SK-N-SH (cell line): Measurements from ENCODE around the gene OR6C2. TPM values are rescaled to one million over a fixed set of nuclear protein-coding genes. Genes with fewer than 3 reads are reported as not detected.
"Not testable (repeated sequence)": the region's sequence is repeated elsewhere in the genome, so short reads cannot be mapped to it uniquely, and the experiment has no call there.

Source experiments
- CTCF ChIA-PET: fragments of 300-600, 350-600 bp; formaldehyde crosslinking; extraction: SDS; loops from one replicate; lab custom pipeline; 2021; lab: Yijun Ruan, JAX
- POLR2A ChIA-PET: fragments of 350-600 bp; sonication (Branson Sonifier 250); formaldehyde crosslinking; extraction: SDS; loops from one replicate; lab custom pipeline; 2020; ENCODE audit warnings: antibody characterized with exemption, inconsistent platforms; lab: Yijun Ruan, JAX
- DNase-seq: peaks from one replicate; pipeline ENCODE4 v3.0.0; 2012
- H2AFZ ChIP-seq: fragments of 200-600 bp; sonication (generic); 2 replicates; pipeline ENCODE4 v1.8.1; 2016; ENCODE audit warnings: antibody characterized with exemption, mild to moderate bottlenecking, low read depth
- H3F3A ChIP-seq: fragments of 200-600 bp; sonication (generic); replicated peaks from 2 replicates; pipeline ENCODE3; 2016; ENCODE audit warnings: antibody characterized with exemption, mild to moderate bottlenecking; ENCODE audit not compliant: insufficient read depth
- H3K27ac ChIP-seq, 2 experiments: fragments of 200-500 bp in 1 of 2; fragments of 200-600 bp in 1 of 2; sonication (Bioruptor generic) in 1 of 2; sonication (generic), shearing (Covaris generic) in 1 of 2; 2 replicates each; pipeline versions ENCODE4 v1.5.1 to v1.6.1; 2014 to 2016; ENCODE audit warnings: low read depth in 2 of 2, inconsistent platforms in 1 of 2, low read length in 1 of 2, mild to moderate bottlenecking in 1 of 2, mixed read lengths in 1 of 2
- H3K27me3 ChIP-seq: fragments of 200-600 bp; sonication (generic), shearing (Covaris generic); 2 replicates; pipeline ENCODE4 v1.6.1; 2016; ENCODE audit warnings: mixed run types; ENCODE audit not compliant: insufficient read depth
- H3K36me3 ChIP-seq, 2 experiments: fragments of 200-500 bp in 1 of 2; fragments of 200-600 bp in 1 of 2; sonication (Bioruptor generic) in 1 of 2; sonication (generic) in 1 of 2; replicated peaks in 1 of 2; 2 replicates each; pipeline versions ENCODE3 to v1.5.1; 2014 to 2016; ENCODE audit warnings: low read length in 1 of 2, mild to moderate bottlenecking in 1 of 2; ENCODE audit not compliant: insufficient read depth in 2 of 2, control insufficient read depth in 1 of 2
- H3K4me1 ChIP-seq, 2 experiments: fragments of 200-500 bp in 1 of 2; fragments of 200-600 bp in 1 of 2; sonication (Bioruptor generic) in 1 of 2; sonication (generic), shearing (Covaris generic) in 1 of 2; 2 replicates each; pipeline versions ENCODE4 v1.5.1 to v1.6.1; 2014 to 2016; ENCODE audit warnings: low read depth in 1 of 2, low read length in 1 of 2, mixed run types in 1 of 2; ENCODE audit not compliant: insufficient read depth in 2 of 2, control insufficient read depth in 1 of 2
- H3K4me2 ChIP-seq: fragments of 200-600 bp; sonication (generic), shearing (Covaris generic); 2 replicates; pipeline ENCODE4 v1.6.1; 2017; ENCODE audit warnings: mixed run types
- H3K4me3 ChIP-seq, 2 experiments: fragments of 200-500 bp in 1 of 2; fragments of 200-600 bp in 1 of 2; sonication (Bioruptor generic) in 1 of 2; sonication (generic), shearing (Covaris generic) in 1 of 2; 2 replicates each; pipeline versions ENCODE4 v1.5.1 to v1.8.1; 2014 to 2016; ENCODE audit warnings: low read depth in 2 of 2, inconsistent platforms in 1 of 2, low read length in 1 of 2, mild to moderate bottlenecking in 1 of 2, mixed read lengths in 1 of 2, moderate library complexity in 1 of 2
- H3K79me2 ChIP-seq: fragments of 200-600 bp; sonication (generic); 2 replicates; pipeline ENCODE4 v1.8.1; 2017; ENCODE audit warnings: mild to moderate bottlenecking; ENCODE audit not compliant: insufficient read depth
- H3K9ac ChIP-seq: fragments of 200-600 bp; sonication (generic); 2 replicates; pipeline ENCODE4 v1.6.1; 2017; ENCODE audit warnings: mixed run types
- H3K9me2 ChIP-seq: fragments of 200-600 bp; sonication (generic); 2 replicates; pipeline ENCODE4 v1.6.1; 2017; ENCODE audit warnings: mixed run types
- H3K9me3 ChIP-seq: fragments of 200-600 bp; sonication (generic); 2 replicates; pipeline ENCODE4 v1.6.1; 2017; ENCODE audit warnings: mixed run types, mild to moderate bottlenecking, moderate library complexity
- H4K20me1 ChIP-seq: fragments of 200-600 bp; sonication (generic); 2 replicates; pipeline ENCODE4 v1.6.1; 2017; ENCODE audit warnings: mild to moderate bottlenecking, mixed run types; ENCODE audit not compliant: insufficient read depth
- CHD2 ChIP-seq: fragments of 150-350 bp; IDR thresholded peaks from 2 replicates; pipeline ENCODE4 v1.6.1; 2018; ENCODE audit warnings: low read length; ENCODE audit not compliant: partially characterized antibody
- MEF2A ChIP-seq: IDR thresholded peaks from 2 replicates; pipeline ENCODE4 v1.4.0; 2012; ENCODE audit warnings: low read depth, borderline replicate concordance
- MXI1 ChIP-seq: IDR thresholded peaks from 2 replicates; pipeline ENCODE4 v1.6.1; 2012; ENCODE audit warnings: mild to moderate bottlenecking, low read depth, low read length, improper control_type of control experiment
- NRF1 ChIP-seq: IDR thresholded peaks from 2 replicates; pipeline ENCODE4 v1.6.1; 2012; ENCODE audit warnings: low read depth, mild to moderate bottlenecking, low read length
- RCOR1 ChIP-seq: fragments of 150-350 bp; IDR thresholded peaks from 2 replicates; pipeline ENCODE4 v1.6.1; 2017; ENCODE audit warnings: antibody characterized with exemption, low read length
- SIN3A ChIP-seq: IDR thresholded peaks from 2 replicates; pipeline ENCODE4 v1.6.1; 2012; ENCODE audit warnings: low read depth, mild to moderate bottlenecking, low read length, moderate library complexity, borderline replicate concordance
- SMC3 ChIP-seq: IDR thresholded peaks from 2 replicates; pipeline ENCODE4 v1.6.1; 2012; ENCODE audit warnings: low read depth, low read length, improper control_type of control experiment
- TCF12 ChIP-seq: IDR thresholded peaks from 2 replicates; pipeline ENCODE4 v1.4.0; 2012
- TEAD4 ChIP-seq: IDR thresholded peaks from 2 replicates; pipeline ENCODE4 v1.4.0; 2012; ENCODE audit warnings: mild to moderate bottlenecking, borderline replicate concordance; ENCODE audit not compliant: insufficient read depth
- WGBS: methylation state at CpG from one replicate; pipeline ENCODE4 v1.1.6; 2017; ENCODE audit warnings: low lambda C conversion rate; 5-methylcytosine and 5-hydroxymethylcytosine counted together
- polyA plus RNA-seq, 3 experiments: library from polyadenylated mRNA; depleted of rRNA; stranded (reverse); fragments of >200 nt; gene quantifications; 2 replicates each; pipeline ENCODE4 v1.2.3, GENCODE V29; 2012
- TF ChIP-seq, protein P1 (sequence below): IDR thresholded peaks from 2 replicates; pipeline ENCODE4; 2012
- TF ChIP-seq, protein P2 (sequence below): fragments of 150-350 bp; IDR thresholded peaks from 2 replicates; pipeline ENCODE4 v1.6.1; 2017; ENCODE audit warnings: antibody characterized with exemption, low read length, low read depth, borderline replicate concordance
- TF ChIP-seq, protein P3 (sequence below): IDR thresholded peaks from 2 replicates; pipeline ENCODE4 v1.4.0; 2012; ENCODE audit warnings: low read depth, borderline replicate concordance

The OR6C2 gene
- polyA plus RNA-seq, 1 of the 3 experiments (the other 2 are of a cell fraction) = not detected

DNA sequence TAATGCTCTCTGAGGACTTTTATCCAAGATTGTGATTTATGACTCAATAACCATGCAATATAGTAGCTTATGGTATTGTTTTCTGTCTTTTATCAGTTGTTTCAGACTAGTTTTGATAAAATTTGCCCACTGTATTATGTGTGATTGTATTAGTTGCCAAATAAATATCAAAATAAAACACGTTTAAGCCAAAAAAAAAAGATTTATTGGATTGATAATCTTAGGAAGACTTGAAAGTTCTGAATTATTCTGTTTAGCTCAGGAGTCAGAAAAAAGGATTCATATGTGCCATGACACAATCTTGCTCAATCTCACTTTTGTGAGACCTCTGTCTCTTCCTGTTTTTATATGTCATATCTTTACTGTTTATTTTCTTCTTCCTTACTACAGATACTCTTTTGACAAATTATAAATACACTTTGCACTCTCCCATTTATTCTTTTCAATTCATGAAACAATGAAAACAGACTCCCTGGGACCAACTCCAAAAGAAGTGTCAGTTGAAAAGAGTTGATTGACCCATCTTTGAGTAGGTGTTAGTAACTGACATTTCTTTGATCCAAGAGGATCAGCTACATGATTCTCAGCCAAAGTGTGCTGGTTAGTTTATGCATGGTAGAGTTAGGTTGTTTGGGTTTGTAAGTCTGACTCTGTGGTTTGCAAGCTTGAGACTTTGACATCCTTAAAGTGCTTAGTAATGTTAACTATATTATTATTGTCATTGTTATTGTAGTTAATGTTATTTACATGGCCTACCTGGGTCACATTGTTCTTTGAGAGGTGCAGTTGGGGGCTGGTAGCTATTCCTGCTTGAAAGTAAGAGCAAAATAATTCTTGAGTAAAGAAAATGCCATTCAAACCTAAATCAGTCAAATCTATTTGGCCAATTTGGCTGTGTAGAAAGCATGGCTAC, 15.3 kb upstream of the OR6C2 start:
- TF ChIP-seq TCF12 (no peak), CHD2 (no peak), NRF1 (no peak), MEF2A (no peak), TEAD4 (no peak), SMC3 (no peak)
- TF ChIP-seq, protein P1, sequence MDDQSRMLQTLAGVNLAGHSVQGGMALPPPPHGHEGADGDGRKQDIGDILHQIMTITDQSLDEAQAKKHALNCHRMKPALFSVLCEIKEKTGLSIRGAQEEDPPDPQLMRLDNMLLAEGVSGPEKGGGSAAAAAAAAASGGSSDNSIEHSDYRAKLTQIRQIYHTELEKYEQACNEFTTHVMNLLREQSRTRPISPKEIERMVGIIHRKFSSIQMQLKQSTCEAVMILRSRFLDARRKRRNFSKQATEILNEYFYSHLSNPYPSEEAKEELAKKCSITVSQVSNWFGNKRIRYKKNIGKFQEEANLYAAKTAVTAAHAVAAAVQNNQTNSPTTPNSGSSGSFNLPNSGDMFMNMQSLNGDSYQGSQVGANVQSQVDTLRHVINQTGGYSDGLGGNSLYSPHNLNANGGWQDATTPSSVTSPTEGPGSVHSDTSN = no peak
- no peak overlapping the region for H3K27ac ChIP-seq
- H3K36me3 ChIP-seq = no peaks in the 10 kb centered on the region
- H2AFZ ChIP-seq = no peak overlapping the region
- H3K9me3 ChIP-seq = no peaks in the 10 kb centered on the region
- no peaks in the 10 kb centered on the region for H3K27me3 ChIP-seq
- no peak overlapping the region for H3K4me3 ChIP-seq
- H3K9ac ChIP-seq = no peak overlapping the region
- no peaks in the 10 kb centered on the region for H3K9me2 ChIP-seq
- ChIA-PET POLR2A (no interaction called here), CTCF (no interaction called here)
- no peaks in the 10 kb centered on the region for H3F3A ChIP-seq
- no peak overlapping the region for H3K4me2 ChIP-seq
- no peak for DNase-seq
- no peaks in the 10 kb centered on the region for H3K4me1 ChIP-seq
- WGBS = 0% methylated on average over 1 of the region's 1 CpG
- no peaks in the 10 kb centered on the region for H3K79me2 ChIP-seq
- H4K20me1 ChIP-seq = no peaks in the 10 kb centered on the region

DNA sequence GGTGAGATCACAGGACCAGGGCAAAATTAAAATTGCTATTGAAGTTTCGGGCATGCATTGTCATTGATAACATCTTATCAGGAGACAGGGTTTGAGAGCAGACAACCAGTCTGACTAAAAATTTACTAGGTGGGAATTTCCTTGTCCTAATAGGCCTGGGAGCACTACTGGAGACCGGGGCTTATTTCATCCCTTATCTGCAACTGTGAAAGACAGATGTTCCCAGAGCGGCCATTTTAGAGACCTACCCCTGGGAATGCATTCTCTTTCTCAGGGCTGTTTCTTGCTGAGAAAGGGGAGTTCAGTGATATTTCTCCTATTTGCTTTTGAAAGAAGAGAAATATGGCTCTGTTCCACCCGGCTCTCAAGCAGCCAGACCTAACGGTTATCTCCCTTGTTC, 2.6 kb upstream of the OR6C2 start:
- H3K4me1 ChIP-seq, DNase-seq, CTCF ChIA-PET, H3K9ac ChIP-seq, H3K27ac ChIP-seq, H3K9me3 ChIP-seq, H3K79me2 ChIP-seq, POLR2A ChIA-PET, H3K36me3 ChIP-seq, H4K20me1 ChIP-seq, H3K4me2 ChIP-seq, H3K4me3 ChIP-seq, H2AFZ ChIP-seq, H3K9me2 ChIP-seq, H3F3A ChIP-seq, H3K27me3 ChIP-seq: not testable (repeated sequence)
- WGBS = 4% methylated on average over 5 of the region's 5 CpGs

DNA sequence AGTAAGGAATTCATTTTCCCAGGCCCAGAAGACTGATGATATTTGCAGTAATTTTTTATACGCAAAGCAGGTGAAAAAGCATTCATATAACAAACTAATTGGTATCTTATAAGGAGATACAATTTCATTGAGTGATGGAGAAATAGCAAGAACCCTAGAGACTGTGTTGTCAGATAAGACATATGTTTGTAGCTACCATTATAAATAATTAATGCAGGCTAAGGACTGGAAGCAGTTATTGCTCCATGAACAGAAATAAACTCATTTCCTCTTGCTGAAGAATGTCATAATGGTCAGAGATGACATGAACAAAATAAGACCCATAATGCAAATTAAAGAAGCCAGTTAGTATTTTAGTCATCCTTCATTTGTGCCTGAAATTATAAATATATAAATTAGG, 1.5 kb downstream of the OR6C2 start:
- no peaks in the 10 kb centered on the region for H3K36me3 ChIP-seq
- H2AFZ ChIP-seq = no peak overlapping the region
- H3K9me3 ChIP-seq = no peaks in the 10 kb centered on the region
- H3K9me2 ChIP-seq = no peaks in the 10 kb centered on the region
- H3F3A ChIP-seq = no peaks in the 10 kb centered on the region
- no peak overlapping the region for H3K9ac ChIP-seq
- no peaks in the 10 kb centered on the region for H4K20me1 ChIP-seq
- H3K4me1 ChIP-seq = no peaks in the 10 kb centered on the region
- no peak overlapping the region for H3K4me2 ChIP-seq
- no peaks in the 10 kb centered on the region for H3K79me2 ChIP-seq
- no peak for DNase-seq
- ChIA-PET CTCF (no interaction called here), POLR2A (no interaction called here)
- H3K27me3 ChIP-seq = no peaks in the 10 kb centered on the region
- TF ChIP-seq MEF2A (no peak), SIN3A (no peak), RCOR1 (no peak), TEAD4 (no peak), MXI1 (no peak), CHD2 (no peak)
- TF ChIP-seq, protein P2, sequence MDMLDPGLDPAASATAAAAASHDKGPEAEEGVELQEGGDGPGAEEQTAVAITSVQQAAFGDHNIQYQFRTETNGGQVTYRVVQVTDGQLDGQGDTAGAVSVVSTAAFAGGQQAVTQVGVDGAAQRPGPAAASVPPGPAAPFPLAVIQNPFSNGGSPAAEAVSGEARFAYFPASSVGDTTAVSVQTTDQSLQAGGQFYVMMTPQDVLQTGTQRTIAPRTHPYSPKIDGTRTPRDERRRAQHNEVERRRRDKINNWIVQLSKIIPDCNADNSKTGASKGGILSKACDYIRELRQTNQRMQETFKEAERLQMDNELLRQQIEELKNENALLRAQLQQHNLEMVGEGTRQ = no peak
- TF ChIP-seq, protein P1 = no peak
- TF ChIP-seq, protein P3, sequence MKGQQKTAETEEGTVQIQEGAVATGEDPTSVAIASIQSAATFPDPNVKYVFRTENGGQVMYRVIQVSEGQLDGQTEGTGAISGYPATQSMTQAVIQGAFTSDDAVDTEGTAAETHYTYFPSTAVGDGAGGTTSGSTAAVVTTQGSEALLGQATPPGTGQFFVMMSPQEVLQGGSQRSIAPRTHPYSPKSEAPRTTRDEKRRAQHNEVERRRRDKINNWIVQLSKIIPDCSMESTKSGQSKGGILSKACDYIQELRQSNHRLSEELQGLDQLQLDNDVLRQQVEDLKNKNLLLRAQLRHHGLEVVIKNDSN = no peak
- 9% methylated on average over 1 of the region's 1 CpG for WGBS
- no peak overlapping the region for H3K4me3 ChIP-seq
- H3K27ac ChIP-seq = no peak overlapping the region
